GM11168 (cell line): ENCODE measurements around the gene ASH1L.

Experiments
- in situ Hi-C: fragments of 300-500 bp; cut with MboI; formaldehyde crosslinking; loops from one replicate; pipeline ENCODE4 v1.12.0; 2022; ENCODE audit warnings: low sequenced_read_pairs; ENCODE audit not compliant: unreplicated experiment

The ASH1L gene

GRCh38 chr1:155320252-155320651 is 242.4 kb downstream of the ASH1L start:
- in situ Hi-C loops: no loop called here

- in situ Hi-C loops: no loop called here
Observed at GRCh38 chr1:155319536-155319935, 243.1 kb downstream of the ASH1L start.

GRCh38 chr1:155318082-155318481 is 244.5 kb downstream of the ASH1L start:
- in situ Hi-C loops: no loop called here

GRCh38 chr1:155316922-155317321 is 245.7 kb downstream of the ASH1L start:
- in situ Hi-C loops: no loop called here

- in situ Hi-C loops: loop anchor here (5.0 kb wide), 1 partner anchor 36 kb away; the partner anchor contains the start of gene HCN3
Observed at GRCh38 chr1:155313261-155313660, 249.3 kb downstream of the ASH1L start.

GRCh38 chr1:155309423-155310021 is 253.1 kb downstream of the ASH1L start:
- in situ Hi-C loops: loop anchor here (5.0 kb wide), 1 partner anchor 32 kb away; the partner anchor contains the start of gene HCN3

GRCh38 chr1:155308493-155309422 is 253.8 kb downstream of the ASH1L start, which contains the start of gene FDPS:
Gene FDPS (plus strand): TSS chr1:155308866. CDS start chr1:155309790, 924 bp downstream.
- in situ Hi-C loops: no loop called here

- in situ Hi-C loops: no loop called here
Observed at GRCh38 chr1:155307247-155307740, 255.3 kb downstream of the ASH1L start.

GRCh38 chr1:155305881-155306391 is 256.7 kb downstream of the ASH1L start:
- in situ Hi-C loops: no loop called here

- in situ Hi-C loops: no loop called here
Observed at GRCh38 chr1:155304558-155305063, 258.0 kb downstream of the ASH1L start.

GRCh38 chr1:155301342-155301841 is 261.2 kb downstream of the ASH1L start, which contains the start of gene PKLR:
Gene PKLR (minus strand): TSS chr1:155301438. CDS start chr1:155301395, 43 bp downstream.
- in situ Hi-C loops: no loop called here

- in situ Hi-C loops: no loop called here
Observed at GRCh38 chr1:155300553-155301329, 261.9 kb downstream of the ASH1L start.

GRCh38 chr1:155300024-155300423 is 262.6 kb downstream of the ASH1L start:
- in situ Hi-C loops: no loop called here

- in situ Hi-C loops: no loop called here
Observed at GRCh38 chr1:155297384-155297783, 265.2 kb downstream of the ASH1L start.

- in situ Hi-C loops: no loop called here
Observed at GRCh38 chr1:155296661-155297060, 265.9 kb downstream of the ASH1L start.

- in situ Hi-C loops: no loop called here
Observed at GRCh38 chr1:155295942-155296267, 266.7 kb downstream of the ASH1L start.

GRCh38 chr1:155295183-155295941 is 267.2 kb downstream of the ASH1L start:
- in situ Hi-C loops: no loop called here

GRCh38 chr1:155294520-155295182 is 268.0 kb downstream of the ASH1L start:
- in situ Hi-C loops: no loop called here
